Measurements from ENCODE around the gene CACYBP. TPM values are rescaled to one million over a fixed set of nuclear protein-coding genes. Genes with fewer than 3 reads are reported as not detected.

Gene CACYBP
- total and polyA plus RNA-seq, 2 of the 8 experiments (the other 6 are each of a cell fraction or from before 2014, with no cell fraction given), result 28.3 to 247 TPM

DNA sequence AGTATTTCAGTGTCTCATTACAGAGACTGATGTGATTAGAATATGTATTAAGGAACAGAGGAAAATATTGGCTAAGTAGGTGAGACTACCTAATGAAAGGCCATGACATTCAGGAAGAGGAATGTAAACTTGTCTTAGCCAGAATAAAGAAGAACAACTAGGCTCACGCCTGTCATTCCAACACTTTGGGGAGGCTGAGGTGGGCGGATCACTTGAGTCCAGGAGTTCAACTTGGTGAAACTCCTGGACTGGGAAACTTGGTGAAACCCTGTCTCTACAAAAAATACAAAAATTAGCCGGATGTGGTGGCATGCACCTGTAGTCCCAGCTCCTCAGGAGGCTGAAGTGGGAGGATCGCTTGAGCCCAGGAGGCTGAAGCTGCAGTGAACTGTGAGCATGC, 14.8 kb upstream of the CACYBP start (continued):
- TF ChIP-seq POLR2A (IDR thresholded peaks at IDR 0.05; ENCODE audit: control extremely low read depth in 1 of 2, low read depth in 2 of 2, low read length in 2 of 2) (no peak), RAD21 (IDR thresholded peaks at IDR 0.05 in 1 of 2, conservative IDR thresholded peaks at IDR 0.05 in 1 of 2; ENCODE audit: low read depth in 2 of 2, low read length in 2 of 2) (no peak), GTF2F1 (IDR thresholded peaks at IDR 0.05; ENCODE audit: borderline replicate concordance, low read depth, low read length) (no peak), SIX5 (IDR thresholded peaks at IDR 0.05; ENCODE audit: low read depth, low read length) (no peak), TAF7 (optimal IDR thresholded peaks at IDR 0.05; ENCODE audit: borderline replicate concordance, low read depth, low read length) (no peak)
